HL-60 (cell line): ENCODE results near the gene SORCS1.

Experiments used
- DNase-seq, 2 experiments: peaks; one replicate each; pipeline ENCODE4 v3.0.0-alpha.2; 2010 to 2020; ENCODE audit warnings: low read depth in 1 of 2, low spot score in 1 of 2
- H3K27ac ChIP-seq: fragments of 250-450 bp; sonication (Bioruptor Pico); replicated peaks from 2 replicates; pipeline ENCODE4 v1.5.1; 2020; ENCODE audit warnings: mild to moderate bottlenecking, moderate library complexity
- H3K27me3 ChIP-seq: fragments of 250-450 bp; sonication (Bioruptor Pico); 2 replicates; pipeline ENCODE4 v1.5.1; 2021; ENCODE audit warnings: mild to moderate bottlenecking, moderate library complexity; ENCODE audit not compliant: insufficient read depth, poor library complexity, severe bottlenecking
- H3K4me3 ChIP-seq: replicated peaks from 2 replicates; pipeline ENCODE4 v1.5.1; 2011; ENCODE audit warnings: mild to moderate bottlenecking, control low read depth, low read length; ENCODE audit not compliant: insufficient read depth
- GABPA ChIP-seq: IDR thresholded peaks from 2 replicates; pipeline ENCODE4 v1.6.1; 2012; ENCODE audit warnings: low read depth
- POLR2AphosphoS5 ChIP-seq: IDR thresholded peaks from 2 replicates; pipeline ENCODE4 v1.6.1; 2012; ENCODE audit warnings: low read depth
- SPI1 ChIP-seq: IDR thresholded peaks from 2 replicates; pipeline ENCODE4 v1.6.1; 2012; ENCODE audit warnings: low read depth, mild to moderate bottlenecking, borderline replicate concordance
- TF ChIP-seq, protein P1 (sequence below): IDR thresholded peaks from one replicate; pipeline ENCODE4 v1.5.1; 2011; ENCODE audit warnings: low read length, control low read depth, inconsistent platforms; ENCODE audit not compliant: insufficient read depth
- TF ChIP-seq, protein P2 (sequence below): IDR thresholded peaks from 2 replicates; pipeline ENCODE4 v1.6.1; 2012; ENCODE audit warnings: low read depth; ENCODE audit not compliant: insufficient replicate concordance

SORCS1 gene

DNA sequence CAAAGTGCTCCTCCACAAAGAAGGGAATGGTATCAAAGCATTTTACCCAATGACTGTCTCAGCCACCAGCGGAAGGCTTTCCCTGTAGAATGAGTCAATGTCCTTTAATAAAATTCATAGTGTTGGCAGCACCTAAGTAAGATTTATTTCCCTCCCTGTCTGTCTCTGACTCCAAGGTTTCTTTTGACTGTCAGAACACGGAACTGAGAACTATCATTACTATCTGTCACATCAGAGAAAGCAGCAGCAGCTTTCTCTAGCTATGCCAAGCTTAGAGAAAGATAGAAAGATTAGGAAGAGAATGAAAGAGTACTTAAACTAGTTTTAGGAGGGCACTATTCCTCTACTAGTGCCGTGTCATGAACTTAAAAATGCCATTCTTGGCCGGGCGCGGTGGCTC is 400.1 kb downstream of the SORCS1 start:
- Histone ChIP-seq H3K27ac (no peak overlapping the region), H3K4me3 (no peak overlapping the region), H3K27me3 (no peaks in the 10 kb centered on the region)
- no peak for TF ChIP-seq POLR2AphosphoS5
- TF ChIP-seq, protein P1, sequence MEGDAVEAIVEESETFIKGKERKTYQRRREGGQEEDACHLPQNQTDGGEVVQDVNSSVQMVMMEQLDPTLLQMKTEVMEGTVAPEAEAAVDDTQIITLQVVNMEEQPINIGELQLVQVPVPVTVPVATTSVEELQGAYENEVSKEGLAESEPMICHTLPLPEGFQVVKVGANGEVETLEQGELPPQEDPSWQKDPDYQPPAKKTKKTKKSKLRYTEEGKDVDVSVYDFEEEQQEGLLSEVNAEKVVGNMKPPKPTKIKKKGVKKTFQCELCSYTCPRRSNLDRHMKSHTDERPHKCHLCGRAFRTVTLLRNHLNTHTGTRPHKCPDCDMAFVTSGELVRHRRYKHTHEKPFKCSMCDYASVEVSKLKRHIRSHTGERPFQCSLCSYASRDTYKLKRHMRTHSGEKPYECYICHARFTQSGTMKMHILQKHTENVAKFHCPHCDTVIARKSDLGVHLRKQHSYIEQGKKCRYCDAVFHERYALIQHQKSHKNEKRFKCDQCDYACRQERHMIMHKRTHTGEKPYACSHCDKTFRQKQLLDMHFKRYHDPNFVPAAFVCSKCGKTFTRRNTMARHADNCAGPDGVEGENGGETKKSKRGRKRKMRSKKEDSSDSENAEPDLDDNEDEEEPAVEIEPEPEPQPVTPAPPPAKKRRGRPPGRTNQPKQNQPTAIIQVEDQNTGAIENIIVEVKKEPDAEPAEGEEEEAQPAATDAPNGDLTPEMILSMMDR, result no peak
- TF ChIP-seq GABPA, result no peak
- TF ChIP-seq, protein P2, sequence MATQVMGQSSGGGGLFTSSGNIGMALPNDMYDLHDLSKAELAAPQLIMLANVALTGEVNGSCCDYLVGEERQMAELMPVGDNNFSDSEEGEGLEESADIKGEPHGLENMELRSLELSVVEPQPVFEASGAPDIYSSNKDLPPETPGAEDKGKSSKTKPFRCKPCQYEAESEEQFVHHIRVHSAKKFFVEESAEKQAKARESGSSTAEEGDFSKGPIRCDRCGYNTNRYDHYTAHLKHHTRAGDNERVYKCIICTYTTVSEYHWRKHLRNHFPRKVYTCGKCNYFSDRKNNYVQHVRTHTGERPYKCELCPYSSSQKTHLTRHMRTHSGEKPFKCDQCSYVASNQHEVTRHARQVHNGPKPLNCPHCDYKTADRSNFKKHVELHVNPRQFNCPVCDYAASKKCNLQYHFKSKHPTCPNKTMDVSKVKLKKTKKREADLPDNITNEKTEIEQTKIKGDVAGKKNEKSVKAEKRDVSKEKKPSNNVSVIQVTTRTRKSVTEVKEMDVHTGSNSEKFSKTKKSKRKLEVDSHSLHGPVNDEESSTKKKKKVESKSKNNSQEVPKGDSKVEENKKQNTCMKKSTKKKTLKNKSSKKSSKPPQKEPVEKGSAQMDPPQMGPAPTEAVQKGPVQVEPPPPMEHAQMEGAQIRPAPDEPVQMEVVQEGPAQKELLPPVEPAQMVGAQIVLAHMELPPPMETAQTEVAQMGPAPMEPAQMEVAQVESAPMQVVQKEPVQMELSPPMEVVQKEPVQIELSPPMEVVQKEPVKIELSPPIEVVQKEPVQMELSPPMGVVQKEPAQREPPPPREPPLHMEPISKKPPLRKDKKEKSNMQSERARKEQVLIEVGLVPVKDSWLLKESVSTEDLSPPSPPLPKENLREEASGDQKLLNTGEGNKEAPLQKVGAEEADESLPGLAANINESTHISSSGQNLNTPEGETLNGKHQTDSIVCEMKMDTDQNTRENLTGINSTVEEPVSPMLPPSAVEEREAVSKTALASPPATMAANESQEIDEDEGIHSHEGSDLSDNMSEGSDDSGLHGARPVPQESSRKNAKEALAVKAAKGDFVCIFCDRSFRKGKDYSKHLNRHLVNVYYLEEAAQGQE, result no peak
- TF ChIP-seq SPI1, result no peak
- DNase-seq, result no peak

DNA sequence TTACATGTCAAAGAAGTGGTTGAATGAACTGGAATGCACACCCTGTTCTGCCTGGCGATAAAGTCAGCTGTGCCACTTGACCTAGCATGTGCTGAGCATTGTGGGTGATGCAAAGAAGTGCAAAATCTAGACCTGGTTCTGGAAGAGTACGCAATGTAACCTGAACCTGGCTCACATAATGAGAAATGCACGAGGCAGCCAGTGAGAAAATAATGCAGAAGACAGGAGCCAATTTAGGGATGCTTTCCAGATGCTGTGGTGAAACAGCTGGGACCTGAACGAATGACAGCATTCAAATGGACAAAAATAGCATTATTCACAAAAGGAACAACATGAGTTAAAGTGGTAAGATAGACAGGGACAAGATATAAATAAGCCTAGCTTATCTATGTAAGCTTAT is 402.6 kb downstream of the SORCS1 start:
- Histone ChIP-seq H3K27ac (no peak overlapping the region), H3K27me3 (no peaks in the 10 kb centered on the region), H3K4me3 (no peak overlapping the region)
- no peak for DNase-seq
- TF ChIP-seq, protein P2, result no peak
- TF ChIP-seq SPI1 (no peak), POLR2AphosphoS5 (no peak), GABPA (no peak)
- TF ChIP-seq, protein P1, result no peak

DNA sequence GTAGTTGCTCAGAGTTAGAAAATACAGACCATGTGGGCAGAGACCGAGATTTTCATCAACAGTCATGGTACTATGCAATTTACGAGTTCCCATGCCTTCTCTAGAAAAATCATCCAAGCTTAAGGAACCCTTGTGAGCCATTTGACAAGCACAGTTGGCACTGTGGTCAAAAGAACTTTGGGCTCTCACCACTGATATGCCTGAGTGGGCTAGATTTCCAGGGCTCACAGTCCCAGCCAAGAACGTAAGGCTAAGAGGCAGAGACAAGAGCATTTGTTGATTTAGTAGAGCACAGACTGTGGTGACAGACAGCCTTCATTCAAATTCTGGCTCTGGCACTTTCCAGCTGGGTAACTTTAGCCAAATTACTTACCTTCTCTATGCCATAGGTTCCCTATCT is 407.0 kb downstream of the SORCS1 start:
- H3K27ac ChIP-seq, result no peak overlapping the region
- DNase-seq, result no peak
- no peaks in the 10 kb centered on the region for H3K27me3 ChIP-seq
- TF ChIP-seq, protein P2, result no peak
- no peak overlapping the region for H3K4me3 ChIP-seq

DNA sequence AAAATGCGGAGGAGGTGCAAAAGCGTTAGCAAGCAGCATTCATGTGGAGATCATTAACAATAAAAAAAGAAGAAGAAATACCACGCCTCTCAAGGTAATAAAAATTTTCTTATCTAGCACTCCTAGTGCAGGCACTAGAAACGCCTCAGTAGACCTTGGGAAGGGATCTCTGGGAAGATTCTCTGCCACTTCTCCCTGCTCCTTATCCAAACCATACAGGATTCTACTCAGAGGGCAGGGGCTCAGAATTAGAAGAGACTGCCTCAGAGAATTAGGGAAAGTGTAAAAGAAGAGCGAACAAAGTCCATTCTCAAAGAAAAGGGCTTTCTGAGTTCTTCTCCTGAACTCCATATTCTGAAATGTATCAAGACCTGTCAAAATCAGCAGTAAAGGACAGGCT is 413.4 kb downstream of the SORCS1 start:
- no peak overlapping the region for H3K27ac ChIP-seq
- TF ChIP-seq, protein P2, result no peak
- TF ChIP-seq POLR2AphosphoS5, result no peak
- no peak for TF ChIP-seq SPI1
- TF ChIP-seq GABPA, result no peak
- TF ChIP-seq, protein P1, result no peak
- no peak overlapping the region for H3K4me3 ChIP-seq
- no peaks in the 10 kb centered on the region for H3K27me3 ChIP-seq
- no peak for DNase-seq
